SK-N-SH (cell line): Measurements from ENCODE around the gene AP4B1.

Experiments used
- CTCF ChIP-seq: fragments of 200-600 bp; sonication (generic); IDR thresholded peaks from 2 replicates; pipeline ENCODE4 v1.6.1; 2017; ENCODE audit warnings: antibody characterized with exemption, mild to moderate bottlenecking, moderate library complexity
- ELF1 ChIP-seq: IDR thresholded peaks from 2 replicates; pipeline ENCODE4 v1.4.0; 2012
- EP300 ChIP-seq, 2 experiments: IDR thresholded peaks; 2 replicates each; pipeline versions ENCODE4 v1.4.0 to v1.6.1; 2012; ENCODE audit warnings: borderline replicate concordance in 1 of 2, low read depth in 1 of 2, low read length in 1 of 2
- EZH2phosphoT487 ChIP-seq: fragments of 200-600 bp; sonication (generic); IDR thresholded peaks from 2 replicates; pipeline ENCODE4 v1.6.1; 2017; ENCODE audit warnings: low read depth, mixed run types, mild to moderate bottlenecking, antibody characterized with exemption, moderate library complexity, borderline replicate concordance
- GABPA ChIP-seq: IDR thresholded peaks from 2 replicates; pipeline ENCODE4 v1.4.0; 2012; ENCODE audit warnings: low read depth, mild to moderate bottlenecking
- GATA2 ChIP-seq: sonication (generic); formaldehyde crosslinking; IDR thresholded peaks from 2 replicates; pipeline ENCODE4 v1.5.0; 2020; ENCODE audit warnings: mild to moderate bottlenecking, missing genetic modification reagents
- MEF2A ChIP-seq: IDR thresholded peaks from 2 replicates; pipeline ENCODE4 v1.4.0; 2012; ENCODE audit warnings: low read depth, borderline replicate concordance
- POLR2AphosphoS5 ChIP-seq: IDR thresholded peaks from 2 replicates; pipeline ENCODE4 v1.6.1; 2012; ENCODE audit warnings: low read depth, low read length
- REST ChIP-seq: IDR thresholded peaks from 2 replicates; pipeline ENCODE4 v1.6.1; 2012; ENCODE audit warnings: mild to moderate bottlenecking, low read depth, low read length, moderate library complexity
- RFX5 ChIP-seq: IDR thresholded peaks from 2 replicates; pipeline ENCODE4 v1.6.1; 2012; ENCODE audit warnings: mild to moderate bottlenecking, improper control_type of control experiment, low read length
- TEAD4 ChIP-seq: IDR thresholded peaks from 2 replicates; pipeline ENCODE4 v1.4.0; 2012; ENCODE audit warnings: mild to moderate bottlenecking, borderline replicate concordance; ENCODE audit not compliant: insufficient read depth
- USF2 ChIP-seq: fragments of 150-350 bp; IDR thresholded peaks from 2 replicates; pipeline ENCODE4 v1.6.1; 2017; ENCODE audit warnings: antibody characterized with exemption, low read length, low read depth, borderline replicate concordance

GRCh38 chr1:113934006-113934405, 29.4 kb upstream of the AP4B1 start:
- TF ChIP-seq MEF2A (no peak), EZH2phosphoT487 (no peak), EP300 (IDR thresholded peaks at IDR 0.05; ENCODE audit: borderline replicate concordance in 1 of 2, low read depth in 1 of 2, low read length in 1 of 2) (no peak), CTCF (no peak), ELF1 (no peak), USF2 (no peak), GABPA (no peak), RFX5 (no peak), REST (no peak), TEAD4 (no peak), GATA2 (CRISPR knock-in tag) (no peak), POLR2AphosphoS5 (no peak)
